HepG2 (cell line): ENCODE measurements around the gene BLOC1S4. TPM values are rescaled to one million over a fixed set of nuclear protein-coding genes. Genes with fewer than 3 reads are reported as not detected.

Experiments
- HHEX ChIP-seq: IDR thresholded peaks from 2 replicates; pipeline ENCODE4 v1.6.1; 2016; ENCODE audit warnings: control low read depth
- HOXA7 ChIP-seq: sonication (generic); formaldehyde crosslinking; IDR thresholded peaks from 2 replicates; pipeline ENCODE4 v1.8.1; 2022; ENCODE audit warnings: mild to moderate bottlenecking, missing genetic modification reagents, moderate library complexity
- KLF12 ChIP-seq: sonication (generic); formaldehyde crosslinking; IDR thresholded peaks from 2 replicates; pipeline ENCODE4 v1.4.0; 2020; ENCODE audit warnings: missing genetic modification reagents, borderline replicate concordance
- NCOA1 ChIP-seq: sonication (generic); formaldehyde crosslinking; IDR thresholded peaks from 2 replicates; pipeline ENCODE4 v1.9.0; 2021; ENCODE audit warnings: missing genetic modification reagents
- NCOA5 ChIP-seq: sonication (generic); formaldehyde crosslinking; IDR thresholded peaks from 2 replicates; pipeline ENCODE4 v1.4.0; 2020; ENCODE audit warnings: missing genetic modification reagents
- ONECUT2 ChIP-seq: sonication (generic); formaldehyde crosslinking; IDR thresholded peaks from 2 replicates; pipeline ENCODE4 v1.4.0; 2020; ENCODE audit warnings: missing genetic modification reagents
- TAF1 ChIP-seq: sonication (generic); formaldehyde crosslinking; IDR thresholded peaks from 2 replicates; pipeline ENCODE4 v1.4.0; 2020; ENCODE audit warnings: missing genetic modification reagents
- ZBTB1 ChIP-seq: sonication (generic); formaldehyde crosslinking; IDR thresholded peaks from 2 replicates; pipeline ENCODE4 v1.4.0; 2020; ENCODE audit warnings: missing genetic modification reagents, borderline replicate concordance
- ZNF326 ChIP-seq: sonication (generic); formaldehyde crosslinking; IDR thresholded peaks from 2 replicates; pipeline ENCODE4 v1.4.0; 2020; ENCODE audit warnings: missing genetic modification reagents, borderline replicate concordance
- ZNF468 ChIP-seq: sonication (generic); formaldehyde crosslinking; IDR thresholded peaks from 2 replicates; pipeline ENCODE4 v1.8.0; 2022; ENCODE audit warnings: mild to moderate bottlenecking, moderate library complexity, missing genetic modification reagents
- ZNF550 ChIP-seq: sonication (generic); formaldehyde crosslinking; IDR thresholded peaks from 2 replicates; pipeline ENCODE4 v1.4.0; 2020; ENCODE audit warnings: mild to moderate bottlenecking, missing genetic modification reagents, borderline replicate concordance
- ZNF569 ChIP-seq: sonication (generic); formaldehyde crosslinking; IDR thresholded peaks from 2 replicates; pipeline ENCODE4 v1.5.0; 2020; ENCODE audit warnings: mild to moderate bottlenecking, missing genetic modification reagents, moderate library complexity, borderline replicate concordance
- ZNF605 ChIP-seq: sonication (generic); formaldehyde crosslinking; IDR thresholded peaks from 2 replicates; pipeline ENCODE4 v1.8.0; 2022; ENCODE audit warnings: mild to moderate bottlenecking, missing genetic modification reagents
- polyA plus RNA-seq, 8 experiments: library from polyadenylated mRNA; depleted of rRNA in 3 of 8; stranded (reverse) in 7 of 8; unstranded in 1 of 8; fragments of >200 nt; fragmentation: Illumina TruSeq in 4 of 8; extraction: Trizol in 4 of 8; gene quantifications; 2 replicates each; pipeline versions ENCODE4 v1.2.1 to v1.2.3, GENCODE V29; 2011 to 2016; ENCODE audit warnings: low read depth in 4 of 8, missing spikeins in 1 of 8, mixed read lengths in 1 of 8; ENCODE audit not compliant: insufficient read depth in 1 of 8
- total RNA-seq, 5 experiments: library from RNA; depleted of rRNA; stranded (reverse); fragments of >200 nt; fragmentation: Illumina TruSeq; extraction: Trizol; gene quantifications; 2 replicates each; pipeline ENCODE4 v1.2.3, GENCODE V29; 2016; ENCODE audit warnings: low read depth in 1 of 5
- TF ChIP-seq, protein P1 (sequence below): sonication (generic); formaldehyde crosslinking; IDR thresholded peaks from 2 replicates; pipeline ENCODE4; 2020; ENCODE audit warnings: missing genetic modification reagents, mild to moderate bottlenecking, borderline replicate concordance
- TF ChIP-seq, protein P2 (sequence below): IDR thresholded peaks from 2 replicates; pipeline ENCODE4 v1.6.1; 2016; ENCODE audit warnings: missing biosample characterization, missing genetic modification reagents, low read depth
- TF ChIP-seq, protein P3 (sequence below): sonication (generic); formaldehyde crosslinking; IDR thresholded peaks from 2 replicates; pipeline ENCODE4 v1.5.0; 2020; ENCODE audit warnings: mild to moderate bottlenecking, missing genetic modification reagents
- TF ChIP-seq, protein P4 (sequence below): sonication (generic); IDR thresholded peaks from 2 replicates; pipeline ENCODE4 v1.6.1; 2016; ENCODE audit warnings: low read depth, borderline replicate concordance

Gene BLOC1S4
- total and polyA plus RNA-seq, 2 of the 13 experiments (the other 11 are each of a cell fraction or from before 2014, with no cell fraction given): 15.5 to 20.9 TPM

DNA sequence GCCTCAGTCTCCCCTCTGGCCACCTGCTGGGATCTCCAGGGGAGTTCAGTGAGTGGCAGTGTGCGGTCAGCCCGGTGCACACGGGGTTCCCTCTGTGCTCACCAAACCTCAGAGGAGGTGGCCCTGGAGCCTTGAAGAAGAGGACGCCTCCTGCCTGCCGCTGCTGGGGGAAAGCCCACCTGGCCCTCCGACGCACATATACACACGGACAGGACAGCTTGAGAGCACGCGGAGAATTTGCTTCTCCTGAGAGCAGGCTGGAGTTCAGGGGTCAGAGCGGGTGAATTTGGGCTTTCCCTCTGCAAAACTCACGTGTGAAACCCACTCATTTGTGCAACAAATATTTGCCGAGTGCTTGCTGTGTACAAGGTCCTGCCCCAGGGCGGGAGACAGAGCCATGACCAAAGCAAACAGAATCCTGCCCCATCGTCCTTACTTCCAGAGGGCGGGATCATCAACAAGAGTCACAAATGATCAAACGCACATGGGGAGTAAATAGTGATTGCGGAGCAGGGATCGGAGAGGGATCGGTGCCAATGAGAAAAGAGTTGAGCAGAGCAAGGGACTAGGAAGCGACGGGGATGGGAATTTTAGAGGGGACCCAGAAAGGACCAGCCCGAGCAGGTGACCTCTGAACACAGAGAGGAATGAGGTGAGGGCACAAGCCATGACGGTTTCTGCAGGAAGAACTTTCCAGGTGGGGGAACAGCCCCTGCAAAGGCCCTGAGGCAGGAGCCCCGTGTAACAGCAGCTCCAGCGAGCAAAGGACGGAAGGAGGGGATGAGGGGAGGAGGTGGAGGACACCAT is 17.6 kb downstream of the BLOC1S4 start (continued):
- TF ChIP-seq, protein P1, sequence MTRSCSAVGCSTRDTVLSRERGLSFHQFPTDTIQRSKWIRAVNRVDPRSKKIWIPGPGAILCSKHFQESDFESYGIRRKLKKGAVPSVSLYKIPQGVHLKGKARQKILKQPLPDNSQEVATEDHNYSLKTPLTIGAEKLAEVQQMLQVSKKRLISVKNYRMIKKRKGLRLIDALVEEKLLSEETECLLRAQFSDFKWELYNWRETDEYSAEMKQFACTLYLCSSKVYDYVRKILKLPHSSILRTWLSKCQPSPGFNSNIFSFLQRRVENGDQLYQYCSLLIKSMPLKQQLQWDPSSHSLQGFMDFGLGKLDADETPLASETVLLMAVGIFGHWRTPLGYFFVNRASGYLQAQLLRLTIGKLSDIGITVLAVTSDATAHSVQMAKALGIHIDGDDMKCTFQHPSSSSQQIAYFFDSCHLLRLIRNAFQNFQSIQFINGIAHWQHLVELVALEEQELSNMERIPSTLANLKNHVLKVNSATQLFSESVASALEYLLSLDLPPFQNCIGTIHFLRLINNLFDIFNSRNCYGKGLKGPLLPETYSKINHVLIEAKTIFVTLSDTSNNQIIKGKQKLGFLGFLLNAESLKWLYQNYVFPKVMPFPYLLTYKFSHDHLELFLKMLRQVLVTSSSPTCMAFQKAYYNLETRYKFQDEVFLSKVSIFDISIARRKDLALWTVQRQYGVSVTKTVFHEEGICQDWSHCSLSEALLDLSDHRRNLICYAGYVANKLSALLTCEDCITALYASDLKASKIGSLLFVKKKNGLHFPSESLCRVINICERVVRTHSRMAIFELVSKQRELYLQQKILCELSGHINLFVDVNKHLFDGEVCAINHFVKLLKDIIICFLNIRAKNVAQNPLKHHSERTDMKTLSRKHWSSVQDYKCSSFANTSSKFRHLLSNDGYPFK (CRISPR knock-in tag): no peak
- TF ChIP-seq ZNF569 (no peak), ZBTB1 (CRISPR knock-in tag) (no peak), ZNF550 (CRISPR knock-in tag) (0 out of 2 replicates have a peak, but pooled peaks have one; percentile 56), NCOA5 (CRISPR knock-in tag) (no peak), TAF1 (CRISPR knock-in tag) (no peak), ONECUT2 (no peak; the same call in 1 of the 2 replicates), ZNF605 (CRISPR knock-in tag) (no peak), KLF12 (CRISPR knock-in tag) (peak; percentile 53; the same call in 1 of the 2 replicates), NCOA1 (CRISPR knock-in tag) (peak; percentile 66; the same call in 1 of the 2 replicates), HOXA7 (CRISPR knock-in tag) (no peak), HHEX (CRISPR knock-in tag) (peak; percentile 53; the same call in 1 of the 2 replicates), ZNF326 (CRISPR knock-in tag) (no peak), ZNF468 (CRISPR knock-in tag) (no peak)
- TF ChIP-seq, protein P2, sequence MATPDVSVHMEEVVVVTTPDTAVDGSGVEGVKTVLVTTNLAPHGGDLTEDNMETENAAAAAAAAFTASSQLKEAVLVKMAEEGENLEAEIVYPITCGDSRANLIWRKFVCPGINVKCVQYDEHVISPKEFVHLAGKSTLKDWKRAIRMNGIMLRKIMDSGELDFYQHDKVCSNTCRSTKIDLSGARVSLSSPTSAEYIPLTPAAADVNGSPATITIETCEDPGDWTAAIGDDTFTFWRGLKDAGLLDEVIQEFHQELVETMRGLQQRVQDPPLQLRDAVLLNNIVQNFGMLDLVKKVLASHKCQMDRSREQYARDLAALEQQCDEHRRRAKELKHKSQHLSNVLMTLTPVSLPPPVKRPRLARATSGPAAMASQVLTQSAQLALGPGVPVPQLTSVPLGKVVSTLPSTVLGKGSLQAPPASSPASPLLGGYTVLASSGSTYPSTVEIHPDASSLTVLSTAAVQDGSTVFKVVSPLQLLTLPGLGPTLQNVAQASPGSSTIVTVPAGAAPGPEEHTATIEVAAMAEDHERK (CRISPR knock-in tag): no peak
- TF ChIP-seq, protein P3, sequence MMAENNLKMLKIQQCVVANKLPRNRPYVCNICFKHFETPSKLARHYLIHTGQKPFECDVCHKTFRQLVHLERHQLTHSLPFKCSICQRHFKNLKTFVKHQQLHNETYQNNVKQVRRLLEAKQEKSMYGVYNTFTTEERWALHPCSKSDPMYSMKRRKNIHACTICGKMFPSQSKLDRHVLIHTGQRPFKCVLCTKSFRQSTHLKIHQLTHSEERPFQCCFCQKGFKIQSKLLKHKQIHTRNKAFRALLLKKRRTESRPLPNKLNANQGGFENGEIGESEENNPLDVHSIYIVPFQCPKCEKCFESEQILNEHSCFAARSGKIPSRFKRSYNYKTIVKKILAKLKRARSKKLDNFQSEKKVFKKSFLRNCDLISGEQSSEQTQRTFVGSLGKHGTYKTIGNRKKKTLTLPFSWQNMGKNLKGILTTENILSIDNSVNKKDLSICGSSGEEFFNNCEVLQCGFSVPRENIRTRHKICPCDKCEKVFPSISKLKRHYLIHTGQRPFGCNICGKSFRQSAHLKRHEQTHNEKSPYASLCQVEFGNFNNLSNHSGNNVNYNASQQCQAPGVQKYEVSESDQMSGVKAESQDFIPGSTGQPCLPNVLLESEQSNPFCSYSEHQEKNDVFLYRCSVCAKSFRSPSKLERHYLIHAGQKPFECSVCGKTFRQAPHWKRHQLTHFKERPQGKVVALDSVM (CRISPR knock-in tag): no peak
- TF ChIP-seq, protein P4, sequence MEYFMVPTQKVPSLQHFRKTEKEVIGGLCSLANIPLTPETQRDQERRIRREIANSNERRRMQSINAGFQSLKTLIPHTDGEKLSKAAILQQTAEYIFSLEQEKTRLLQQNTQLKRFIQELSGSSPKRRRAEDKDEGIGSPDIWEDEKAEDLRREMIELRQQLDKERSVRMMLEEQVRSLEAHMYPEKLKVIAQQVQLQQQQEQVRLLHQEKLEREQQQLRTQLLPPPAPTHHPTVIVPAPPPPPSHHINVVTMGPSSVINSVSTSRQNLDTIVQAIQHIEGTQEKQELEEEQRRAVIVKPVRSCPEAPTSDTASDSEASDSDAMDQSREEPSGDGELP: peak; percentile 39; the same call in 1 of the 2 replicates
